Upper lobe of left lung (tissue), 6 donors: ENCODE data around the gene RIGI. TPM values are rescaled to one million over a fixed set of nuclear protein-coding genes. Genes with fewer than 3 reads are reported as not detected.

Source experiments
- ATAC-seq, 2 donors: fragments of 200-7000 bp; cut with Tn5 transposase; one replicate each; pipeline ENCODE4 v1.9.1; 2022; ENCODE audit warnings: mild to moderate bottlenecking in 2 of 2, moderate library complexity in 2 of 2; ENCODE audit not compliant: low FRiP score in 2 of 2
- DNase-seq, 2 donors: peaks; one replicate each; pipeline ENCODE4 v3.0.0-alpha.2; 2019 to 2020
- H3K27ac ChIP-seq, 4 donors: fragments of 200-600 bp; sonication (generic); one replicate each; pipeline ENCODE4 v1.5.1; 2016 to 2019
- H3K27me3 ChIP-seq, 4 donors: fragments of 200-600 bp; sonication (generic); one replicate each; pipeline ENCODE4 v1.5.1; 2017 to 2019
- H3K36me3 ChIP-seq, 4 donors: fragments of 200-600 bp; sonication (generic); one replicate each; pipeline ENCODE4 v1.5.1; 2016 to 2019
- H3K4me1 ChIP-seq, 4 donors: fragments of 200-600 bp; sonication (generic); one replicate each; pipeline ENCODE4 v1.5.1; 2018 to 2019
- H3K4me3 ChIP-seq, 4 donors: fragments of 200-600 bp; sonication (generic); one replicate each; pipeline ENCODE4 v1.5.1; 2017 to 2019; ENCODE audit warnings: mild to moderate bottlenecking in 2 of 4, moderate library complexity in 1 of 4
- H3K9me3 ChIP-seq, 4 donors: fragments of 200-600 bp; sonication (generic); one replicate each; pipeline ENCODE4 v1.5.1; 2018 to 2019
- EP300 ChIP-seq, 4 donors: sonication (generic); formaldehyde crosslinking; IDR thresholded peaks; one replicate each; pipeline ENCODE4 v1.5.1; 2017; ENCODE audit warnings: antibody characterized with exemption in 4 of 4, control low read depth in 2 of 4
- POLR2A ChIP-seq, 4 donors: fragments of 450-650 bp; IDR thresholded peaks; one replicate each; pipeline ENCODE4 v1.5.1; 2016 to 2017; ENCODE audit warnings: antibody characterized with exemption in 4 of 4, mild to moderate bottlenecking in 2 of 4
- POLR2AphosphoS5 ChIP-seq, 2 donors: sonication (generic); formaldehyde crosslinking; IDR thresholded peaks; one replicate each; pipeline ENCODE4 v1.5.1; 2017; ENCODE audit warnings: antibody characterized with exemption in 2 of 2
- WGBS, 2 donors: methylation state at CpG; one replicate each; pipeline ENCODE4 v1.1.5; 2017 to 2018; 5-methylcytosine and 5-hydroxymethylcytosine counted together
- total RNA-seq, 6 donors: library from RNA; depleted of rRNA in 4 of 6; stranded (reverse); fragments of >200 nt in 4 of 6; gene quantifications; one replicate each; pipeline versions ENCODE4 v1.1.0 to v1.2.1, GENCODE V29; 2016 to 2021
- TF ChIP-seq, protein P1 (sequence below), 6 experiments: fragments of 450-650 bp in 4 of 6; fragments of 200-600 bp in 2 of 6; sonication (generic) in 2 of 6; IDR thresholded peaks; one replicate each; pipeline ENCODE4 v1.5.1; 2016 to 2019; ENCODE audit warnings: antibody characterized with exemption in 6 of 6
- donor health status: DM: no; HTN: no; CAD: no; lungs with moderate emphysema.
- donor health status: DM: no; HTN: yes; CAD: no; lungs with severe emphysema.

The RIGI gene
- total RNA-seq, 6 donors from 2014 or later, result 7.8 to 24.1 (median 15.3) TPM

DNA sequence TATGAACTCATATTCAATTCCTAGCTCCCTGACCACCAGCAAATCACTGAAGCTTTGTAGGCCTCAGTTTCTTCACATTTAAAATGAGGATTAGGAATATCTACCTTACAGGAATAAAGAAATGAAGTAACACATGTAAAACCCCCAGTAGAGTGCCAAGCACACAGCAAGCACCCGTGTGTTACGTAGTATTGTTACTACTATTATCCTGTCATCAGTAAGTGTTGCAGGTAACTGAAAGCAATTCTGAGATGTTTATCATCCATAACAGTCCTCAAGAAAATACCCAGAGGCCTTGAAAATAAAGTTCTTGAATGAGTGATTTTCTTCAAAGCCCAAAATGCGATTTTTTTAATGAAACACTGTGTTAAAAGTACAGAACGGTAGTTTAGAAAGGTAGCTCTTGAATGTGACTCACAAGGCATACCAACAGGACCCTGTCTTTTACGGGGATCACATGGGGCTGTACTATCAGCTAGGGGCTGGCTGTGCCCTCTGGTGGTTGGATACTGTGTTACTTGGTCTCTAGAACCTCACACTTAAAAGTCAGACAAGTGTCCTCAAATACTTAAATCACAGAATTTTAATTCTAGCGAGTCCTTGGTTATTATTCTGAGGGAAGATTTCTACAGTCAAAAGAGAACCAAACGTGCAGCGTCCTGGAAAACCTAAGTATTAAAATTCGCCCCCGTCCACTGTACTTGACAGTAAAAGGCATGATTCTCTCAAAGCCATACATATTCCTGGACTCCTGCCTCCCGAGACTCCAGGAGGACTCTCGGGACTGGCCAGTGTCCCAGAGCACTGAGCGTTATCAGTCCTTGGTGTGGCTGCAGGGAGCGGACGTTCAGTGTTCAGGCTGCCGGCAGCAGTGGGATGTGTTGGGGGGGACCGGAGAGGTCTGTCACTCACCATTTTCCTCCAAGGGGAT, 46.2 kb upstream of the RIGI start:
- no peaks in the 10 kb centered on the region for H3K27me3 ChIP-seq
- DNase-seq, result peak in 1 of 2 donors; percentile 87
- H3K27ac ChIP-seq, result peak overlapping the region; percentile 84 to 94 (median 91)
- peak; percentile 92 to 96 for ATAC-seq
- peak overlapping the region; percentile 47 to 94 (median 72) for H3K4me3 ChIP-seq
- peaks cover 14 to 22% (median 18%) of the 10 kb centered on the region in 4 donors for H3K4me1 ChIP-seq
- no peak for TF ChIP-seq EP300 (IDR thresholded peaks at IDR 0.05)
- TF ChIP-seq, protein P1, sequence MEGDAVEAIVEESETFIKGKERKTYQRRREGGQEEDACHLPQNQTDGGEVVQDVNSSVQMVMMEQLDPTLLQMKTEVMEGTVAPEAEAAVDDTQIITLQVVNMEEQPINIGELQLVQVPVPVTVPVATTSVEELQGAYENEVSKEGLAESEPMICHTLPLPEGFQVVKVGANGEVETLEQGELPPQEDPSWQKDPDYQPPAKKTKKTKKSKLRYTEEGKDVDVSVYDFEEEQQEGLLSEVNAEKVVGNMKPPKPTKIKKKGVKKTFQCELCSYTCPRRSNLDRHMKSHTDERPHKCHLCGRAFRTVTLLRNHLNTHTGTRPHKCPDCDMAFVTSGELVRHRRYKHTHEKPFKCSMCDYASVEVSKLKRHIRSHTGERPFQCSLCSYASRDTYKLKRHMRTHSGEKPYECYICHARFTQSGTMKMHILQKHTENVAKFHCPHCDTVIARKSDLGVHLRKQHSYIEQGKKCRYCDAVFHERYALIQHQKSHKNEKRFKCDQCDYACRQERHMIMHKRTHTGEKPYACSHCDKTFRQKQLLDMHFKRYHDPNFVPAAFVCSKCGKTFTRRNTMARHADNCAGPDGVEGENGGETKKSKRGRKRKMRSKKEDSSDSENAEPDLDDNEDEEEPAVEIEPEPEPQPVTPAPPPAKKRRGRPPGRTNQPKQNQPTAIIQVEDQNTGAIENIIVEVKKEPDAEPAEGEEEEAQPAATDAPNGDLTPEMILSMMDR (IDR thresholded peaks at IDR 0.05), result peak; percentile 35 to 71 (median 56)
- H3K9me3 ChIP-seq, result no peaks in the 10 kb centered on the region
- WGBS, 2 donors, result 1 to 2% methylated on average over 16 to 17 of the region's 17 CpGs
- H3K36me3 ChIP-seq, result peaks cover 0 to 24% (median 7%) of the 10 kb centered on the region in 4 donors

DNA sequence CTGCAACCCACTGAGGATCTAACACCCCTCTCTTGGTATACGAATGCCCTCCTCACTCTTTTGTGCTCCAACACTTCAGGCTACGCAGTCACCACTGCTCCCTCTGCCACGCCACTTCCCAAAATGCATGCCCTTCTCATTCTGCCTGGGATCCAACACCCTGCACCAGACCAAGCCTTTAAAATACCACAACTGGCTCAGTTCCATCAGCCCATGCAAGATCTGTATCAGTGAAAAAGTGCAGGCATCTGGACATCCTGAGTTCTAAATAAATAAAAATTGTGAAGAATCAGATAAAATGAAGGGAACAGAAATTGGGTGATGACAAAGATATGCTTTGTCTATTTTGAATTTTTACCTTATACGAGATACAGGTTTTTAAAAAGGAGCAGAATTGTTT, 44.3 kb upstream of the RIGI start:
- 87 to 90% methylated on average over 4 of the region's 4 CpGs for WGBS, 2 donors
- DNase-seq (no peak), ATAC-seq (no peak)
- H3K4me1 ChIP-seq, result peaks cover 14 to 22% (median 18%) of the 10 kb centered on the region in 4 donors
- no peak overlapping the region for H3K27ac ChIP-seq
- H3K36me3 ChIP-seq, result peaks cover 8 to 42% (median 24%) of the 10 kb centered on the region in 4 donors
- H3K9me3 ChIP-seq, result no peaks in the 10 kb centered on the region
- H3K27me3 ChIP-seq, result no peaks in the 10 kb centered on the region
- no peak overlapping the region for H3K4me3 ChIP-seq
- TF ChIP-seq EP300 (IDR thresholded peaks at IDR 0.05) (no peak), POLR2A (IDR thresholded peaks at IDR 0.05) (no peak), POLR2AphosphoS5 (IDR thresholded peaks at IDR 0.05) (no peak)
- TF ChIP-seq, protein P1 (IDR thresholded peaks at IDR 0.05), result no peak

DNA sequence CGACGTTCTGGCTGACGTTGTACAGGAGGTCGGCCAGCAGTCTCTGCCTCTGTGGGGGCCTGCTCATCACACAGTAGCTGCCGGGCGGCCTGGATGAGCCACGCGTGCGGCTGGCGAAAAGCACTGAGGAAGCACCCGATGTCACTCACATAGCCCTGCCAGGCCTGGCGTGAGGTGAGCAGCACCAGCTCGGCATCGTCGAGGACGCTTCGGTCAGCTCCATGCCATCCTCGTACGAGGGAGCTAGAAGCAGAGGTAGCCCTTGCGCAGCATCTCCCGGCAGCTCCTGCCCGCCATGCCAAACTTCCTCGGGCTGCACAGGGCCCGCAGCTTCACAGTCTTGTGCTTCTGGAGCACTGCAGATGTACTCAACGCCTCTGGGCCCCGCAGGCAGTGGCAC, 40.8 kb upstream of the RIGI start:
- TF ChIP-seq, protein P1 (IDR thresholded peaks at IDR 0.05), result no peak
- no peak for TF ChIP-seq POLR2A (IDR thresholded peaks at IDR 0.05)
- TF ChIP-seq POLR2AphosphoS5 (IDR thresholded peaks at IDR 0.05), result no peak
- no peak for TF ChIP-seq EP300 (IDR thresholded peaks at IDR 0.05)
- Histone ChIP-seq H3K4me3 (no peak overlapping the region), H3K36me3 (peaks cover 8 to 52% (median 29%) of the 10 kb centered on the region in 4 donors), H3K4me1 (peaks cover 9 to 11% (median 10%) of the 10 kb centered on the region in 4 donors), H3K27me3 (no peaks in the 10 kb centered on the region), H3K9me3 (no peaks in the 10 kb centered on the region), H3K27ac (no peak overlapping the region)
- 94% methylated on average over 11 of the region's 26 CpGs; no CpG with 5 or more reads in 1 of the 2 donors for WGBS, 2 donors
- ATAC-seq (no peak), DNase-seq (peak in 1 of 2 donors; percentile 80)

DNA sequence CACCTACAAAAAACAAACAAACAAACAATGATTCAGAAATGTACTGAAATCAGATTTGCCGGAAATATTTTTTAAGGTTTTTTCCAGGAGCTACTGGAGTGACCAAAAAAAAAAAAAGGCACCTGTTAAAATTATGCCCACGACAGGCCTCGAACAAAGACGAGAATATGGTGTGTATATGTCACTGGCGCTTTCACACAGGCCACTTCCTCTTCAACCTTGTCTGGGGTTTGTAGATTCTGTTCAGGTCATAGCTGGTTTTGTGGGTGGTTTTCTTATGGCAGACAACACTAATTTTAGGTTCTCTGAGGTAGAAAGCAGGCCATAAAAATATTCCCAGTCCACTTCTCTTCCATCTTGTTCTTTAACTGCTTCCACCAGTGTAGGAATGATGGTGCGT, 40.0 kb upstream of the RIGI start:
- Histone ChIP-seq H3K4me1 (peaks cover under 1 to 3% (median 2%) of the 10 kb centered on the region in 4 donors), H3K4me3 (no peak overlapping the region), H3K9me3 (no peaks in the 10 kb centered on the region), H3K36me3 (peaks cover 8 to 52% (median 29%) of the 10 kb centered on the region in 4 donors), H3K27ac (no peak overlapping the region), H3K27me3 (no peaks in the 10 kb centered on the region)
- ATAC-seq (no peak), DNase-seq (no peak)
- WGBS, 2 donors, result 81 to 90% methylated on average over 6 of the region's 6 CpGs
- TF ChIP-seq EP300 (IDR thresholded peaks at IDR 0.05) (no peak), POLR2AphosphoS5 (IDR thresholded peaks at IDR 0.05) (no peak), POLR2A (IDR thresholded peaks at IDR 0.05) (no peak)
- TF ChIP-seq, protein P1 (IDR thresholded peaks at IDR 0.05), result no peak
